GM18520 (cell line): ENCODE measurements around the gene RAB29.

Experiments used
- ATAC-seq: cut with Tn5 transposase; IDR thresholded peaks from one replicate; pipeline ENCODE4 v1.9.1; 2021; ENCODE audit not compliant: unreplicated experiment

The RAB29 gene

GRCh38 chr1:205775015-205775716 lies at the start of gene RAB29:
RAB29 (minus strand) TSS chr1:205775482; CDS start chr1:205774956, 526 bp downstream.
- peak; percentile 66 for ATAC-seq

DNA sequence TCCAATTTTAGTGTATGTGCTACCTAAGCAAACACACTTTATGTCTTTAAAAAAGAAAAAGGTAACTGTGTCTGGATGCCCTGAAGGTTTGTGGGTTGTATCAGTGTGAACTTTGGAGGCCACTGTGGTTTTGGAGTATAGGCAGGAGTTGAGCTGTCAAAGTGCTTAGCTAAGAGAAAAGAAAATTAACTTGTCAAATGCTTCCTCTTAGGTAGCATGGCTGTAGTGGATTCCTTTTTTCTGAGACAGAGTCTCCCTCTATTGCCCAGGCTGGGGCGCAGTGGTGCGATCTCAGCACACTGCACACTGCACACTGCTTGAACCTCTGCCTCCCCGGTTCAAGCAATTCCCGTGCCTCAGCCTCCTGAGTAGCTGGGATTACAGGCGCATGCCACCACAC lies 48.9 kb upstream of the RAB29 start:
- ATAC-seq = no peak

- peak; percentile 46 for ATAC-seq
Measured at GRCh38 chr1:205823260-205823659, 48.0 kb upstream of the RAB29 start.

GRCh38 chr1:205822397-205822796 lies 47.1 kb upstream of the RAB29 start:
- ATAC-seq = no peak

DNA sequence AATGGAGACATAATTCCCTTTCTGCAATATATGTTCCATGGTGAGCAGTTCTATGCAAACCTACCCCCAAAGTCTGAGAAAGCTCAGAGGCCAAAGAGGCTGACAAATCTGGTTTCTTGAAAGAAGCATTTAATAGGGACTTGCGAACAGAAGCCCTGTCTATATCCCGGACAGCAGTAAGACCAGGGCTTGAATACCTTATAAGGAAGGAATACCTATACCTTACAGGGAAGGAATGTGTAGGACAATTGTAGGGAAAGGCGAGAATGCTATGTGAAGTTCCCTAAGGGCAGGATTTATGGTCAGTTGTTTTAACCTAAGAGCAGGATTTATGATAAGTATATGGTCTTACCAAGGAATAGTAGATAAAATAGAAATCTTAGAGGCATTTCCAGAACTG lies 42.7 kb upstream of the RAB29 start:
- no peak for ATAC-seq

DNA sequence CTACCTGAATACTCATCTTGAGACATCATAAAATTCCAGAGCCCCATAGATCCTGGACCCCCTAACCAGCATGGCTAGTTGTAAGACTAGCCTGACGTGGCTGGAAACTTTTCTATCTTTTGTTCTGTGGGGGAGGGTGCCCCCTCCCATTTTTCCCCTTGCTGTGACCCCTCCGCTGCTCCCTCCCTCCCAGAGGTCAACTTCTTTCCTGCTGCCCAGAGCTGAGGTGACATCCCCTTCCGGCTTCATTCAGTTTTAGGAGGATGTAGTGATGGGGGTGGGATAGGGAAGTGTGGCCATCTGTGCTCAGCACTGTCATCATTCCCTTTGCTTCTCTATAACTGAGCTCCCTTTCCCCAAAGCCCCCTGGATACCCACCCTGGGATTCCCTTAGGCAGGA lies 42.1 kb upstream of the RAB29 start:
- ATAC-seq = no peak

- peak; percentile 4 for ATAC-seq
Measured at GRCh38 chr1:205813755-205814058, 38.4 kb upstream of the RAB29 start.

DNA sequence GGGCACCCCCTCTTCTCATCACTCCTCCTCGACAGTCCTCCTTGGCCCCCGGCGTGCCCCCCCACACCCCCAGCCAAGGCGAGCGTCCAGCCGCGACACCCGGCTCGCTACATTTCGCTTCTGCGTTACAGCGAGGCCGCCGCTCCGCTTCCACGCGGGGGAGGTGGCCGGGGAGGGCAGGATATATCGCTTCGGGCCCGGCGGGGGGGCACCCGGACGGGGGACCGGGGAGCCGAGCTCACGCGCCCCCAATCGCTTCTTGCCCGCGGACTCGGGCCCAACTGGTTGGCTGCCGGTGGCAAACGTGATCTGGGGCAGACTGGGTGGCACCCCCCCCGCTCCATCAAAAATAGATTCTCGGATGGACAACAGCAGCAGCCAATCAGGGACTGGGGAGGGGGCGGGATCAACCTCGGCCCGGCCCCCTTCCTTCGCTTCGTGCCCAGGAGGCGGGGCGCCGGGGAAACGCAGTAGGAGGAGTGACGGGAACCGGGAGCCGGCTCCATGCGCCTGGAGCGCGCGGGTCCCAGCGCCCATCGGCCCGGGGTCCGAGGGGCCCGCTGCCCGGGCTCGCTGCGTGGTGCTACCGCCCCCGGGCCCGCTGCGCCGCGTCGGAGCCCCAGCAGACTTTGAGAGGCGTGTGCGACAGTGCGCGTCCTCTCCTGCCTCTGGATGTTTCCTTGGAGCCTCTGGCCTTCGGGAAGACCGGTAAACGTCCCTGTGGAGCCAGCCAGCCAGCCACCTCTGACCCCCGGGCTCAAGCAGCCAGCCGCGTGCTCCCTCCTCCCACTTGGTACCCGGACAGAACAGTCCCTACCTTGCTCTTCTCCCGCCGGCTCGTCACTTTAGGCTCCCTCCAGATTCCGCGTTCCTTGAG lies 37.8 kb upstream of the RAB29 start, which contains the start of gene SLC41A1:
Gene SLC41A1, minus strand, starts transcription at position 321 of the 877 bp plus-strand sequence. CDS start 2,757 bp downstream, outside the sequence.
- peak; percentile 75 for ATAC-seq

DNA sequence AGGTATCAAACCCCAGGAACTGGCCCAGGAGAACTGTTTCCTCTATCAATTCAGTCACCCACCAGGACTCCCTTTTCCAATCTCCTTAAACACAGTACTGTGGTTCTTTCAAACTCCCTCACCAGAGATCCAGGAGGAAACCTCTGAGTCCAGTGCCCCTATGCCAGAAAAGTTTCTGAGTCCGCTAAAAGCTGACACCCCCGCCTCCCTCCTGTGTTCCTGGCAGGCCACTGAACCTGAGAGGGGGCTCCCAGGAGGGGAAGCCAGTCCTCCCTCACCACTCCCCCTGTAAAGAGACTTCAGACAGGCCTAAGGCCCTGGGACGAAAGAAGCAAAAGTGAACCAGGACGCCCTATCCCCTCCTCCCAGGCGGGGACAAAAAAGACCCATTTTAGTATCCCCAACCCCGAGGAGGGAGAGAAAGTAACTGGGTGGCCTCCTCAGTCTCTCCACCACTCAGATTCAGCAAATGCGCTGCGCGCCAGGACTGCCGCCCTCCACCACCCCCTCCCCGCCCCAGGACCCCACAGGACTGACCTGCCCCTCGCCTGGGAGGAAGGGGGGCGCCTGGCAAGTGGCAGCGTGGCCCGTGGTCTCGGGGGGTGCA lies 37.1 kb upstream of the RAB29 start:
- no peak for ATAC-seq

DNA sequence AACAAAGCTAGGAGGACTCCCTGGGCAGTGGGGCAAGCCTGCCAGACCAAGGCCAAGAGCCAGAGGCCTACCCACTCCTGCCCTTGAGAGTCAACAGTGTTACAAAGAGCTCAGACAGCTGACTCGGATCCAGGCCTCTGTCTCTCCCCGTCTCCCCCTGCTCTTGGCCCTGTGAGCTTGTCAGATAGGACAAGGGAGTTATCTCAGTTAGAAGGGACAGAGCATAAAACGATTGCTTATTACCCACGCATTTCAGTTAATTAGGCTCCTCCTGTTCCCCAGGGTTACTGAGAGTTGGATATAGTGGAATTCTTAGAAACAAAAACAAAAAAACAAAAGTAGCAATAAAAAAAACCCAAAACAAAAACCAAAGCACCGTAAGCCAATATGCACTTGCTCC lies 36.4 kb upstream of the RAB29 start:
- ATAC-seq = no peak

GRCh38 chr1:205810448-205811157 lies 35.3 kb upstream of the RAB29 start:
- ATAC-seq = no peak

DNA sequence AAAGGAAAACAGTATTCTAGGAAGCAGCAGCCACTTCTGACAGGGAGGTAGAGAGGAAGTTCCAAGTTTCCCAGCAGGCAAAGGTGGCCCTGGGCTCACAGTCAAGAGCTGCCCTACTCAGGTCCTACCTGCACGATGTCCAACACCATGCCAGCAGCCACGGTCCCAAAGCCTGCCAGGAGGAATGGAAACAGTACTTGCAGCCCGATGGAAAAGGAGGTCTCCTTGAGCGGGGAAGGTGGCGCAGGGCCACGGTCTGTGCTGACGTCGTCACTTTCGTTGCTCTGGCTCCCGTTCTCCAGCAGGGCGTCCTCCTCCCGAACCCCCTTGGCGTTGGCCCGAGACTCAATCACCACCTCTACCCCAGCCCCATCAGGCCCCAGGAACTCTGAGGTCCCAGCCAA lies 34.7 kb upstream of the RAB29 start:
- no peak for ATAC-seq

DNA sequence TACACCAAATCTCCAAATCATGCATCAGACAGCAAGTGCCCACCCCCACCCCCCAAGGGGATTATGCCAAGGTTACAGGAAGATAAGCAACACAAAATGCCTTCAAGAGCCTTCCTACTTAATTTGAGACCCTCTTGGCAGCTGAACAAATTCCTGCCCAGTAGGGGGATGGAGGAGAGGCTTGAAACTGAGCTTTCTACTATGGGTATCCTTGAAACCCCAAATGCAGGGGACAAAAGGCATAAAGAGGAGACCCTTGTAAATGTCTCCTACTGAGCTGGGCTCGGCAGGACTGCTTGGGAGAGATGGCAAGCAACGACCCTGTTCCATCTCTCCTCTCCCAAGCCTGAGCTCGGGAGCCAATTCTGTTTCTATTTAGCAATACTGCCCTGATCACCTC lies 34.2 kb upstream of the RAB29 start:
- no peak for ATAC-seq

- no peak for ATAC-seq
Measured at GRCh38 chr1:205805082-205805711, 29.9 kb upstream of the RAB29 start.

- no peak for ATAC-seq
Measured at GRCh38 chr1:205804605-205805004, 29.3 kb upstream of the RAB29 start.

GRCh38 chr1:205803986-205804385 lies 28.7 kb upstream of the RAB29 start:
- no peak for ATAC-seq

DNA sequence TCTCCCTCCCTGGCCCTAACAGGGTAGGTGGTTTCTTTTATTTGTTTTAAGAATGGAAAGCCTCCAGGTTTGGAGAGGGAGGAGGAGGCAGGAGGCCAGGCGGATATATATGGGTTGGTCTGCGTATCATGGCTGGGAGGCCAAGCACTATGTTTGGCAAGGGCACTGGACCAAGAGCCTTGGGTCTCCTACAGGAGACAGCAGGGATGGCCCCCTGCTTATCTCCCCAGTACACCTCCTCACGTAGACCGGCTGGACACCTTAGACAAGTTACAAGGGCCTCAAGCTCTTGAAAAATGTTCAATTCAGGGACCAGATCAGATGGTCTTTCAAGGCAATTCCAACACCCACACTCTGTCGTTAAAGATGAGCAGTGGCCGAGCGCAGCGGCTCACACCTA lies 26.8 kb upstream of the RAB29 start:
- no peak for ATAC-seq

- no peak for ATAC-seq
Measured at GRCh38 chr1:205800981-205801703, 25.9 kb upstream of the RAB29 start.

- no peak for ATAC-seq
Measured at GRCh38 chr1:205800427-205800826, 25.1 kb upstream of the RAB29 start.

DNA sequence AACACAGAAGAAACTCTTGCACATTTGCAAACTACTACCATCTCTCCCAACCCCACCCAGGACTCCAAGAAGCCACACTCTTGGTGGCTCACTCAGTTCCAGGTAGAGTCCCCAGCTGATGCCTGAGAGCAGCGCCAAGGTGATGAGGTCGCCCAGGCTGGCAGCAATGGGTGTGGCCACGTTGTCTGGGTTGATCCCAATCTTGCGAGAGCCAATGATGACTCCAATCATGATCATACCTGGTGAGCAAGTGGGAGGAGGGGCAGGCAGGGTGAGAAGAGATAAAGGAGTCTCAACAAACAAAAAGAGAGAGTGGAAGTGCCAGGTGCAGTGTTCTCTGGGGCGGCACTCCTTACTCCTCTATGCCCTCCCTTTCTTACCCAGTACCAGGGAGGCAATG lies 23.3 kb upstream of the RAB29 start:
- ATAC-seq = no peak
